Measurements from ENCODE around the gene TTLL4. TPM values are rescaled to one million over a fixed set of nuclear protein-coding genes. Genes with fewer than 3 reads are reported as not detected.

The TTLL4 gene
- total and polyA plus RNA-seq, 9 donors = 6.9 to 19.6 (median 17.2) TPM

DNA sequence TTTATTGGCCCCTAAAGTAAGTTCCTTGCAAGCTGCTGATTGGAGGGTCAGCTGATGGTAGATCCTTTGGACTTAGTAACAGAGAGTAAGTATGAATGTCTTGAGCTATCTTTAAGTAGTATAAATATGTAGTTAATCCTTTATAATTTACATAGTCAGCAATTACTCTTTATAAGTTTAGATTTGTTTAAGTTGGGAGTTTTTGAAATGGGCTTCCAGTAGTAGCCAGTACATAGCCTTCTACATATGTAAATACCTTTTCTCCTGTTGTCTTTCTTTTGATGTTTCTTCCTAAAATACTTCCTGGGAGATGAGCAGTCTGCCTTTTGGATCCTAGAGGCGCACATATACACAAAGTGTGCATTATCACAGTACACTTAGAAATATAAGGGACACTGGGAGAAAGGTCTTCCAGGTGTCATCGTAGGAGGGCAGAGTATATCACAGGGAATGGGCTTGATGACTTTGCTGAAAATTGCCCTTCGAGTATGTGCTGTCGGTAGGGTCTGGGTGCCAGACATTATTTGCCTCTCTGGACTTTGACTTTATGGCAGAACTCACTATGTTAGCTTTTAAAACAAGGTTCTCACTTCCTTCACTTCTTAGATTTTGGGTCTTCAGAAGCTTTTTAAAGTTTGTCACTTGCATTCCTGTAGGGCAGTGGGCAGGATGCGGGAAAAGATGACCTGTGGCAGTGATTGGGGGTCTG, 21.6 kb downstream of the TTLL4 start:
- Histone ChIP-seq H3K27ac (no peak overlapping the region), H3K4me3 (no peak overlapping the region), H3K4me1 (ENCODE audit: insufficient read depth) (peaks cover 1% of the 10 kb centered on the region), H3K9me3 (no peaks in the 10 kb centered on the region), H3K36me3 (no peaks in the 10 kb centered on the region), H3K27me3 (no peaks in the 10 kb centered on the region)
- no peak for DNase-seq
- 96 to 97% (median 96%) methylated on average over 5 of the region's 5 CpGs for WGBS, 3 donors
- intact Hi-C loops (cut with DNase I) = loop anchor here in 1 of 4 donors (10.0 kb wide), 1 partner anchor 93 kb away; no protein-coding TSS in a partner anchor
- TF ChIP-seq, protein P1, sequence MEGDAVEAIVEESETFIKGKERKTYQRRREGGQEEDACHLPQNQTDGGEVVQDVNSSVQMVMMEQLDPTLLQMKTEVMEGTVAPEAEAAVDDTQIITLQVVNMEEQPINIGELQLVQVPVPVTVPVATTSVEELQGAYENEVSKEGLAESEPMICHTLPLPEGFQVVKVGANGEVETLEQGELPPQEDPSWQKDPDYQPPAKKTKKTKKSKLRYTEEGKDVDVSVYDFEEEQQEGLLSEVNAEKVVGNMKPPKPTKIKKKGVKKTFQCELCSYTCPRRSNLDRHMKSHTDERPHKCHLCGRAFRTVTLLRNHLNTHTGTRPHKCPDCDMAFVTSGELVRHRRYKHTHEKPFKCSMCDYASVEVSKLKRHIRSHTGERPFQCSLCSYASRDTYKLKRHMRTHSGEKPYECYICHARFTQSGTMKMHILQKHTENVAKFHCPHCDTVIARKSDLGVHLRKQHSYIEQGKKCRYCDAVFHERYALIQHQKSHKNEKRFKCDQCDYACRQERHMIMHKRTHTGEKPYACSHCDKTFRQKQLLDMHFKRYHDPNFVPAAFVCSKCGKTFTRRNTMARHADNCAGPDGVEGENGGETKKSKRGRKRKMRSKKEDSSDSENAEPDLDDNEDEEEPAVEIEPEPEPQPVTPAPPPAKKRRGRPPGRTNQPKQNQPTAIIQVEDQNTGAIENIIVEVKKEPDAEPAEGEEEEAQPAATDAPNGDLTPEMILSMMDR (IDR thresholded peaks at IDR 0.05) = no peak
- no peak for TF ChIP-seq EP300 (IDR thresholded peaks at IDR 0.05)
- TF ChIP-seq POLR2A (IDR thresholded peaks at IDR 0.05) = no peak

DNA sequence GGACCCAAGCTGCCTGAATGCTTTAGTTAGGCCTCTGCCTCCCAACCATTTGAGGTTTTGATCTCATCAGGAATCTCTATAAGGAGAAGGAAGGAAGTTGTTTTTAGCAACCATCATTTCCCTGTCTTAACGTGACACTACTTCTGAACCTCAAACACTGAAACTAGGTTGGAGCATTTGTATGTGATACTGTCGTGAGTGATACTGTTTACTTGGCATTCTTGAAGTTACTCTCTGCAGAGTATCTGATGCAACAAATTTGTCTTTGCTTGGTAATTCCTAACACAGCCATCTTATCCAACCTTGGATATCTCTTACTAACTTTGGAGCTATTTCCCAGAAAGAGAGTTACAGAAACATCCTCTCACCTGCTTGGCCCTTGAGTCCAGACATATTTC, 22.1 kb downstream of the TTLL4 start:
- no peaks in the 10 kb centered on the region for H3K27me3 ChIP-seq
- H3K36me3 ChIP-seq = no peaks in the 10 kb centered on the region
- H3K4me1 ChIP-seq (ENCODE audit: insufficient read depth) = peaks cover 1% of the 10 kb centered on the region
- 80 to 89% (median 88%) methylated on average over 2 of the region's 2 CpGs for WGBS, 3 donors
- H3K4me3 ChIP-seq = no peak overlapping the region
- no peaks in the 10 kb centered on the region for H3K9me3 ChIP-seq
- TF ChIP-seq, protein P1 (IDR thresholded peaks at IDR 0.05) = no peak
- TF ChIP-seq EP300 (IDR thresholded peaks at IDR 0.05) (no peak), POLR2A (IDR thresholded peaks at IDR 0.05) (no peak)
- no peak overlapping the region for H3K27ac ChIP-seq
- intact Hi-C loops (cut with DNase I) = loop anchor here in 1 of 4 donors (10.0 kb wide), 1 partner anchor 92 kb away; no protein-coding TSS in a partner anchor
- no peak for DNase-seq

DNA sequence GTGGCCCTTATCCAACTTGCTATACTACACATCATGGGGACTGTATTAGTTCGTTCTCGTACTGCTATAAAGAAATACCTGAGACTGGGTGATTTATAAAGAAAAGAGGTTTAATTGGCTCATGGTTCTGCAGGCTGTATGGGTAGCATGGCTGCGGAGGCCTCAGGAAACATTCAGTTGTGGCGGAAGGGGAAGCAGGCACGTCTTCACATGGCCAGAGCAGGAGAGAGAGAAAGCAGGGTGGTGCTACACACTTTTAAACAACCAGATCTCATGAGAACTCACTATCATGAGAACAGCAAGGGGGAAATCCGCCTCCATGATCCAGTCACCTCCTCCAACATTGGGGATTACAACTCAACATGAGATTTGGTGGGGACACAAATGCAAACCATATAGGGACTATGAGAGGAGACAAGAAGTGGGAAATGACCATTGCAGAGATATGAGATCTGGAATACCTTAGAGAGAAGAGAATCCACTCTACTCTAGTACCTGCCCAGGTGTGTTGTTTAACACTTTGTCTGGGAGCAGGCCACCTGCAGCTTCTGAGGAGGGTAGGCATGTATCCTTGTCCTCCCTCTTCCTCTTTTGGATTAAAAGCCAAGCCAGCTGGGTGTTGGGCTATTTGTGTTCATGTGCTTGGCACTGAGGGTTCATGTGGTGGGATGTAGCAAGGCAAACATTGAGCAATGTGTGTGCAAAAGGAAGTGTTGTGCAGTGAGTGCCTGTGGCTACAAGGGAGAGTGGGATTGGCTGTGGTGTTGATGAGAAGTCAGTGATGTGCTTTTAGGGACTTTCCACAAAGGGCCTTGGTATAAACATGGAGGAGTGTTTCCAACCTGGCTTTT, 22.8 kb downstream of the TTLL4 start:
- Histone ChIP-seq H3K36me3 (no peaks in the 10 kb centered on the region), H3K4me1 (ENCODE audit: insufficient read depth) (peaks cover 1% of the 10 kb centered on the region), H3K9me3 (no peaks in the 10 kb centered on the region), H3K27me3 (no peaks in the 10 kb centered on the region), H3K27ac (no peak overlapping the region), H3K4me3 (no peak overlapping the region)
- DNase-seq = no peak
- intact Hi-C loops (cut with DNase I) = loop anchor here in 1 of 4 donors (10.0 kb wide), 1 partner anchor 91 kb away; no protein-coding TSS in a partner anchor
- WGBS, 3 donors = 84 to 90% (median 89%) methylated on average over 6 of the region's 6 CpGs
- TF ChIP-seq, protein P1 (IDR thresholded peaks at IDR 0.05) = no peak
- TF ChIP-seq POLR2A (IDR thresholded peaks at IDR 0.05) = no peak
- no peak for TF ChIP-seq EP300 (IDR thresholded peaks at IDR 0.05)

- DNase-seq = no peak
- Histone ChIP-seq H3K4me1 (ENCODE audit: insufficient read depth) (peaks cover 1% of the 10 kb centered on the region), H3K36me3 (no peaks in the 10 kb centered on the region), H3K27me3 (no peaks in the 10 kb centered on the region), H3K4me3 (no peak overlapping the region), H3K9me3 (no peaks in the 10 kb centered on the region), H3K27ac (no peak overlapping the region)
- TF ChIP-seq POLR2A (IDR thresholded peaks at IDR 0.05) (no peak), EP300 (IDR thresholded peaks at IDR 0.05) (no peak)
- TF ChIP-seq, protein P1 (IDR thresholded peaks at IDR 0.05) = no peak
- intact Hi-C loops (cut with DNase I) = loop anchor here in 1 of 4 donors (10.0 kb wide), 1 partner anchor 90 kb away; no protein-coding TSS in a partner anchor
- 91 to 97% (median 97%) methylated on average over 8 of the region's 8 CpGs for WGBS, 3 donors
Measured at GRCh38 chr2:218734190-218734975, 23.7 kb downstream of the TTLL4 start.
